ENCODE results near the gene DUSP16. TPM values are rescaled to one million over a fixed set of nuclear protein-coding genes. Genes with fewer than 3 reads are reported as not detected.
"Not testable (repeated sequence)": the region's sequence is repeated elsewhere in the genome, so short reads cannot be mapped to it uniquely, and the experiment has no call there.

Gene DUSP16
- total RNA-seq, 1 experiment from 2014 or later: 10.6 TPM

- Histone ChIP-seq H3K4me3 (ENCODE audit: low read depth, low read length, poor library complexity, severe bottlenecking) (no peak overlapping the region), H3K27ac (ENCODE audit: low read depth, low read length, poor library complexity, severe bottlenecking) (no peak overlapping the region), H3K36me3 (ENCODE audit: insufficient read depth, low read length, poor library complexity, severe bottlenecking) (no peaks in the 10 kb centered on the region), H3K4me1 (ENCODE audit: insufficient read depth, low read length, poor library complexity, severe bottlenecking) (no peaks in the 10 kb centered on the region), H3K9me3 (ENCODE audit: low read depth, low read length, poor library complexity, severe bottlenecking) (no peaks in the 10 kb centered on the region), H3K27me3 (replicated peaks; ENCODE audit: insufficient read depth, low read depth, low read length, poor library complexity) (no peaks in the 10 kb centered on the region)
- POLR2A ChIA-PET (ENCODE audit: low non-redundant PET): no interaction called here
- TF ChIP-seq EZH2 (IDR thresholded peaks at IDR 0.05; ENCODE audit: borderline replicate concordance, low read depth, low read length, poor library complexity, severe bottlenecking): no peak
- TF ChIP-seq, protein P1, sequence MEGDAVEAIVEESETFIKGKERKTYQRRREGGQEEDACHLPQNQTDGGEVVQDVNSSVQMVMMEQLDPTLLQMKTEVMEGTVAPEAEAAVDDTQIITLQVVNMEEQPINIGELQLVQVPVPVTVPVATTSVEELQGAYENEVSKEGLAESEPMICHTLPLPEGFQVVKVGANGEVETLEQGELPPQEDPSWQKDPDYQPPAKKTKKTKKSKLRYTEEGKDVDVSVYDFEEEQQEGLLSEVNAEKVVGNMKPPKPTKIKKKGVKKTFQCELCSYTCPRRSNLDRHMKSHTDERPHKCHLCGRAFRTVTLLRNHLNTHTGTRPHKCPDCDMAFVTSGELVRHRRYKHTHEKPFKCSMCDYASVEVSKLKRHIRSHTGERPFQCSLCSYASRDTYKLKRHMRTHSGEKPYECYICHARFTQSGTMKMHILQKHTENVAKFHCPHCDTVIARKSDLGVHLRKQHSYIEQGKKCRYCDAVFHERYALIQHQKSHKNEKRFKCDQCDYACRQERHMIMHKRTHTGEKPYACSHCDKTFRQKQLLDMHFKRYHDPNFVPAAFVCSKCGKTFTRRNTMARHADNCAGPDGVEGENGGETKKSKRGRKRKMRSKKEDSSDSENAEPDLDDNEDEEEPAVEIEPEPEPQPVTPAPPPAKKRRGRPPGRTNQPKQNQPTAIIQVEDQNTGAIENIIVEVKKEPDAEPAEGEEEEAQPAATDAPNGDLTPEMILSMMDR (conservative IDR thresholded peaks at IDR 0.05; ENCODE audit: low read depth, low read length): no peak
- CTCF ChIA-PET: no interaction called here
- intact Hi-C loops (cut with micrococcal nuclease; ENCODE audit: unreplicated experiment): no loop called here
- BruUV-seq (replicated peaks): no TSS peak
- no peak for DNase-seq (ENCODE audit: low spot score)
Observed at GRCh38 chr12:12572659-12573058, 10.0 kb upstream of the DUSP16 start.

DNA sequence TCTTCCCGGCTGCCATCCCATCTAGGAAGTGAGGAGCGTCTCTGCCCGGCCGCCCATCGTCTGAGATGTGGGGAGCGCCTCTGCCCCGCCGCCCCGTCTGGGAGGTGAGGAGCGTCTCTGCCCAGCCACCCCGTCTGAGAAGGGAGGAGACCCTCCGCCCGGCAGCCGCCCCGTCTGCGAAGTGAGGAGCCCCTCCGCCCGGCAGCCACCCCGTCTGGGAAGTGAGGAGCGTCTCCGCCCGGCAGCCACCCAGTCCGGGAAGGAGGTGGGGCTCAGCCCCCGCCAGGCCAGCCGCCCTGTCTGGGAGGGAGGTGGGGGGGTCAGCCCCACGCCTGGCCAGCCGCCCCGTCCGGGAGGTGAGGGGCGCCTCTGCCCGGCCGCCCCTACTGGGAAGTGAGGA is 3.3 kb upstream of the DUSP16 start:
- POLR2A ChIA-PET (ENCODE audit: low non-redundant PET); BruUV-seq (replicated peaks); H3K4me3 ChIP-seq (ENCODE audit: low read depth, low read length, poor library complexity, severe bottlenecking); H3K4me1 ChIP-seq (ENCODE audit: insufficient read depth, low read length, poor library complexity, severe bottlenecking); DNase-seq (ENCODE audit: low spot score); H3K36me3 ChIP-seq (ENCODE audit: insufficient read depth, low read length, poor library complexity, severe bottlenecking); H3K27ac ChIP-seq (ENCODE audit: low read depth, low read length, poor library complexity, severe bottlenecking); CTCF ChIA-PET; H3K9me3 ChIP-seq (ENCODE audit: low read depth, low read length, poor library complexity, severe bottlenecking); H3K27me3 ChIP-seq (replicated peaks; ENCODE audit: insufficient read depth, low read depth, low read length, poor library complexity): not testable (repeated sequence)
- intact Hi-C loops (cut with micrococcal nuclease; ENCODE audit: unreplicated experiment): loop anchor here (2.0 kb wide), 1 partner anchor 185 kb away; no protein-coding TSS in a partner anchor

DNA sequence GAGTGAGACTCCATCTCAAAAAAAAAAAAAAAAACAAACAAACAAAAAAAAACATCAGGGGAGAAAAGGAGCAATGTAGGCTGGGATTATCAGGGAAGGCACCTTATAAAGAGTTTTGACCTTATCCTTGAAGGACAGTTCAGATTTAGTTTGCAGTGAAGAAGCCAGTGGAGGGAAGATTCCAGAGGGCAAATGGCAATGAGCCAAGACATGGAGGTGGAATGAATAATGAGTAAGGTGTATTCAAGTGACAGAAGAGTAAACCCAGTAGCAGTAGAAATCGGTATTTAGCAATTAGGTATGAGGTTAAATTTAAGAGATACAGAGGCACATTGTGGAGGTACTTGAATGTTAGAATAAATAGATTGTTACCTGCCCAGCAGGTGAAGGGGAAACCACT is 2.2 kb upstream of the DUSP16 start:
- H3K4me3 ChIP-seq (ENCODE audit: low read depth, low read length, poor library complexity, severe bottlenecking): no peak overlapping the region
- intact Hi-C loops (cut with micrococcal nuclease; ENCODE audit: unreplicated experiment): loop anchor here (2.0 kb wide), 1 partner anchor 184 kb away; no protein-coding TSS in a partner anchor
- BruUV-seq (replicated peaks): no TSS peak
- H3K27ac ChIP-seq (ENCODE audit: low read depth, low read length, poor library complexity, severe bottlenecking): no peak overlapping the region
- H3K36me3 ChIP-seq (ENCODE audit: insufficient read depth, low read length, poor library complexity, severe bottlenecking): no peaks in the 10 kb centered on the region
- H3K27me3 ChIP-seq (replicated peaks; ENCODE audit: insufficient read depth, low read depth, low read length, poor library complexity): no peaks in the 10 kb centered on the region
- no peak for DNase-seq (ENCODE audit: low spot score)
- no peaks in the 10 kb centered on the region for H3K4me1 ChIP-seq (ENCODE audit: insufficient read depth, low read length, poor library complexity, severe bottlenecking)
- no peaks in the 10 kb centered on the region for H3K9me3 ChIP-seq (ENCODE audit: low read depth, low read length, poor library complexity, severe bottlenecking)
- ChIA-PET CTCF (no interaction called here), POLR2A (ENCODE audit: low non-redundant PET) (no interaction called here)
- TF ChIP-seq, protein P1 (conservative IDR thresholded peaks at IDR 0.05; ENCODE audit: low read depth, low read length): no peak
- no peak for TF ChIP-seq EZH2 (IDR thresholded peaks at IDR 0.05; ENCODE audit: borderline replicate concordance, low read depth, low read length, poor library complexity, severe bottlenecking)

DNA sequence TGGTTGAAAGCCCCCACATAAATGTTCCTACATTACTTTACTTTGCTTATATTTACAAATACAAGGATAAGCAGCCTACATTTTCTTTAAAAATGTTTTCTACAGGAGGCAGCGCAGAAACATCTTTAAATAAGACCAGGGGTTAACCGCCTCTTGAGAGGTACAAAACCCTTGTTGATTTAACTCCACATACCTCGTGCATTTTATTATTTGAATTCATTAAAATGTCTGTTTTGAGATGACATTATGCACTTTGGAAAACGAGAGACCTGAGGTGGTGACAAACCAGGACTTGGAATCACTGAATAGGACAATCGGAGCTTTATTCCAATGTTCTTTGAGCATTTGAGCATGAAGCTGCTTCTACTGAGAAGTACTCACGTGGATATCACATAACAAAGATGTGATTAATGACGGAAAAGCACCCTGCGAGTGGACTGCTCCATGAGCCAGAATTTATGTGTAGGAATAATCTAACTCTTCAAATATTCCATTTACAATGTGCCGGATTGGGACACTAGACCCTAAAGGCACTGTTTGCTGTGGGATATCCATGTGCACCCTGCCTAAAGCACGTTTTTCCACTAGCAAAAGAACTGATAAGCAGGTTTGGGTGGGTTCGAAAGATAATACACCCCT is 746 bp upstream of the DUSP16 start:
- TSS peak; percentile 91 for BruUV-seq (replicated peaks)
- Histone ChIP-seq H3K27me3 (replicated peaks; ENCODE audit: insufficient read depth, low read depth, low read length, poor library complexity) (no peaks in the 10 kb centered on the region), H3K4me3 (ENCODE audit: low read depth, low read length, poor library complexity, severe bottlenecking) (peak overlapping the region; percentile 86), H3K27ac (ENCODE audit: low read depth, low read length, poor library complexity, severe bottlenecking) (peak overlapping the region; percentile 86), H3K9me3 (ENCODE audit: low read depth, low read length, poor library complexity, severe bottlenecking) (no peaks in the 10 kb centered on the region), H3K36me3 (ENCODE audit: insufficient read depth, low read length, poor library complexity, severe bottlenecking) (no peaks in the 10 kb centered on the region), H3K4me1 (ENCODE audit: insufficient read depth, low read length, poor library complexity, severe bottlenecking) (no peaks in the 10 kb centered on the region)
- intact Hi-C loops (cut with micrococcal nuclease; ENCODE audit: unreplicated experiment): no loop called here
- TF ChIP-seq, protein P1 (conservative IDR thresholded peaks at IDR 0.05; ENCODE audit: low read depth, low read length): no peak
- TF ChIP-seq EZH2 (IDR thresholded peaks at IDR 0.05; ENCODE audit: borderline replicate concordance, low read depth, low read length, poor library complexity, severe bottlenecking): no peak
- CTCF ChIA-PET: interaction anchor here (0.6 to 1.5 kb wide), 3 partner anchors 187 to 279 kb away, joined by 3 to 5 read pairs (median 3); no protein-coding TSS in a partner anchor
- POLR2A ChIA-PET (ENCODE audit: low non-redundant PET): interaction anchor here (0.7 kb wide), 1 partner anchor 155 kb away, joined by 3 read pairs; no protein-coding TSS in a partner anchor
- DNase-seq (ENCODE audit: low spot score): peak; percentile 17
